ENCODE measurements around the gene RAP1GAP2.

Gene RAP1GAP2

DNA sequence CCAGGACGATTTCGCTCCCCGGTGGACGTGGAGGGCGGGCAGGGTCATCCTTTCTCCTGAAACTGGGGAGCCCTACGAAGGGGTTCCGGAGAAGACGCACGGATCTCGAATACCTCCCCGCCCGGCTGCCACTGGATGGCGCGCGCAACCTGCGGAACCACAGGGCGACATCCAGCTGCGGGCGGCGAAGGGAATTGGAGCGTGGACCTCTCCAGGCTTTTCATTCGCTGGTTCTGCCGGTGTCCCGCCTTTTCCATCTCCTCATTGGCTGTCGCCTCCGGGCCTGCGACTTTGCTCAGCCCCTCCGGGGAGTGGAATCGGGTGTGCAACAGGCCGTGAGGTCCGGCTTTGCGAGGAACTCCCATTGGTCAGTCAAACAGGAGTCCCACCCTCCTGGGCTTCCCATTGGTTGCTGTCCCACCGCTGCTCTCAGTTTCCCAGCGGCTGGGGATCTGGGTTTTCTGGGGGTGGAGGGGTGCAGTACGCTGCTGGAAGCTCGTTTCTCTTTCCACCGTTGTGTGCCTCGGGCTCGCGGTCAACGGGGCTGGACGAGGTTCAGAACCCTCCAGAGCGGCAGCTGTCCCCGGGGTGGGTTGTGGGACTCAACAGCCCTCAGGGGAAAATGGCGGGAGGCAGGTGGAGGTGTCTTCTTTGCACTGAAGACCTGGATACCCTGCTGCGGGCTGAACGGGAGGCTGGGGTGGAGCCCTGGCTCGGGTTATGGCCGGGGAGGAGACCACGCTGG lies 252.7 kb downstream of the RAP1GAP2 start (continued):
- TF ChIP-seq ZNF239 (tag by site-specific recombination; IDR thresholded peaks at IDR 0.05) (no peak), HOXA7 (CRISPR knock-in tag; IDR thresholded peaks at IDR 0.05; ENCODE audit: borderline replicate concordance) (no peak), IKZF3 (tag by site-specific recombination; IDR thresholded peaks at IDR 0.05) (peak; percentile 91), ZNF658 (tag by site-specific recombination; IDR thresholded peaks at IDR 0.05) (no peak), OVOL3 (tag by site-specific recombination; IDR thresholded peaks at IDR 0.05) (0 out of 2 replicates have a peak, but pooled peaks have one; percentile 14), BCL11B (tag by site-specific recombination; IDR thresholded peaks at IDR 0.05; ENCODE audit: low read depth) (no peak), OSR2 (tag by site-specific recombination; IDR thresholded peaks at IDR 0.05) (no peak), ZNF426 (tag by site-specific recombination; IDR thresholded peaks at IDR 0.05) (no peak), ZNF677 (tag by site-specific recombination; IDR thresholded peaks at IDR 0.05) (no peak), ZBTB1 (tag by site-specific recombination; IDR thresholded peaks at IDR 0.05) (no peak), ZNF830 (tag by site-specific recombination; IDR thresholded peaks at IDR 0.05; ENCODE audit: low read depth) (no peak), SP2 (tag by site-specific recombination; IDR thresholded peaks at IDR 0.05) (peak; percentile 98), ZNF600 (tag by site-specific recombination; IDR thresholded peaks at IDR 0.05) (0 out of 2 replicates have a peak, but pooled peaks have one; percentile 16), ZNF626 (tag by site-specific recombination; IDR thresholded peaks at IDR 0.05) (no peak), ZNF544 (tag by site-specific recombination; IDR thresholded peaks at IDR 0.05) (no peak), ZNF211 (tag by site-specific recombination; IDR thresholded peaks at IDR 0.05; ENCODE audit: low read depth) (no peak), ZNF501 (tag by site-specific recombination; IDR thresholded peaks at IDR 0.05) (no peak; the same call in 1 of the 2 replicates), ZNF354C (tag by site-specific recombination; IDR thresholded peaks at IDR 0.05; ENCODE audit: borderline replicate concordance, low read depth) (no peak), ZBTB20 (tag by site-specific recombination; IDR thresholded peaks at IDR 0.05) (peak; percentile 30; the same call in 1 of the 2 replicates), ZNF629 (tag by site-specific recombination; IDR thresholded peaks at IDR 0.05) (peak; percentile 11; the same call in 1 of the 2 replicates), ZNF175 (tag by site-specific recombination; IDR thresholded peaks at IDR 0.05) (no peak), ZNF19 (tag by site-specific recombination; IDR thresholded peaks at IDR 0.05; ENCODE audit: low read depth) (no peak)
- TF ChIP-seq, protein P1, sequence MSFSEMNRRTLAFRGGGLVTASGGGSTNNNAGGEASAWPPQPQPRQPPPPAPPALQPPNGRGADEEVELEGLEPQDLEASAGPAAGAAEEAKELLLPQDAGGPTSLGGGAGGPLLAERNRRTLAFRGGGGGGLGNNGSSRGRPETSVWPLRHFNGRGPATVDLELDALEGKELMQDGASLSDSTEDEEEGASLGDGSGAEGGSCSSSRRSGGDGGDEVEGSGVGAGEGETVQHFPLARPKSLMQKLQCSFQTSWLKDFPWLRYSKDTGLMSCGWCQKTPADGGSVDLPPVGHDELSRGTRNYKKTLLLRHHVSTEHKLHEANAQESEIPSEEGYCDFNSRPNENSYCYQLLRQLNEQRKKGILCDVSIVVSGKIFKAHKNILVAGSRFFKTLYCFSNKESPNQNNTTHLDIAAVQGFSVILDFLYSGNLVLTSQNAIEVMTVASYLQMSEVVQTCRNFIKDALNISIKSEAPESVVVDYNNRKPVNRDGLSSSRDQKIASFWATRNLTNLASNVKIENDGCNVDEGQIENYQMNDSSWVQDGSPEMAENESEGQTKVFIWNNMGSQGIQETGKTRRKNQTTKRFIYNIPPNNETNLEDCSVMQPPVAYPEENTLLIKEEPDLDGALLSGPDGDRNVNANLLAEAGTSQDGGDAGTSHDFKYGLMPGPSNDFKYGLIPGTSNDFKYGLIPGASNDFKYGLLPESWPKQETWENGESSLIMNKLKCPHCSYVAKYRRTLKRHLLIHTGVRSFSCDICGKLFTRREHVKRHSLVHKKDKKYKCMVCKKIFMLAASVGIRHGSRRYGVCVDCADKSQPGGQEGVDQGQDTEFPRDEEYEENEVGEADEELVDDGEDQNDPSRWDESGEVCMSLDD (tag by site-specific recombination; IDR thresholded peaks at IDR 0.05): peak; percentile 81
- TF ChIP-seq, protein P2, sequence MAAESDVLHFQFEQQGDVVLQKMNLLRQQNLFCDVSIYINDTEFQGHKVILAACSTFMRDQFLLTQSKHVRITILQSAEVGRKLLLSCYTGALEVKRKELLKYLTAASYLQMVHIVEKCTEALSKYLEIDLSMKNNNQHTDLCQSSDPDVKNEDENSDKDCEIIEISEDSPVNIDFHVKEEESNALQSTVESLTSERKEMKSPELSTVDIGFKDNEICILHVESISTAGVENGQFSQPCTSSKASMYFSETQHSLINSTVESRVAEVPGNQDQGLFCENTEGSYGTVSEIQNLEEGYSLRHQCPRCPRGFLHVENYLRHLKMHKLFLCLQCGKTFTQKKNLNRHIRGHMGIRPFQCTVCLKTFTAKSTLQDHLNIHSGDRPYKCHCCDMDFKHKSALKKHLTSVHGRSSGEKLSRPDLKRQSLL (tag by site-specific recombination; IDR thresholded peaks at IDR 0.05): no peak
- TF ChIP-seq, protein P3, sequence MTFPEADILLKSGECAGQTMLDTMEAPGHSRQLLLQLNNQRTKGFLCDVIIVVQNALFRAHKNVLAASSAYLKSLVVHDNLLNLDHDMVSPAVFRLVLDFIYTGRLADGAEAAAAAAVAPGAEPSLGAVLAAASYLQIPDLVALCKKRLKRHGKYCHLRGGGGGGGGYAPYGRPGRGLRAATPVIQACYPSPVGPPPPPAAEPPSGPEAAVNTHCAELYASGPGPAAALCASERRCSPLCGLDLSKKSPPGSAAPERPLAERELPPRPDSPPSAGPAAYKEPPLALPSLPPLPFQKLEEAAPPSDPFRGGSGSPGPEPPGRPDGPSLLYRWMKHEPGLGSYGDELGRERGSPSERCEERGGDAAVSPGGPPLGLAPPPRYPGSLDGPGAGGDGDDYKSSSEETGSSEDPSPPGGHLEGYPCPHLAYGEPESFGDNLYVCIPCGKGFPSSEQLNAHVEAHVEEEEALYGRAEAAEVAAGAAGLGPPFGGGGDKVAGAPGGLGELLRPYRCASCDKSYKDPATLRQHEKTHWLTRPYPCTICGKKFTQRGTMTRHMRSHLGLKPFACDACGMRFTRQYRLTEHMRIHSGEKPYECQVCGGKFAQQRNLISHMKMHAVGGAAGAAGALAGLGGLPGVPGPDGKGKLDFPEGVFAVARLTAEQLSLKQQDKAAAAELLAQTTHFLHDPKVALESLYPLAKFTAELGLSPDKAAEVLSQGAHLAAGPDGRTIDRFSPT (tag by site-specific recombination; IDR thresholded peaks at IDR 0.05): no peak
- TF ChIP-seq, protein P4, sequence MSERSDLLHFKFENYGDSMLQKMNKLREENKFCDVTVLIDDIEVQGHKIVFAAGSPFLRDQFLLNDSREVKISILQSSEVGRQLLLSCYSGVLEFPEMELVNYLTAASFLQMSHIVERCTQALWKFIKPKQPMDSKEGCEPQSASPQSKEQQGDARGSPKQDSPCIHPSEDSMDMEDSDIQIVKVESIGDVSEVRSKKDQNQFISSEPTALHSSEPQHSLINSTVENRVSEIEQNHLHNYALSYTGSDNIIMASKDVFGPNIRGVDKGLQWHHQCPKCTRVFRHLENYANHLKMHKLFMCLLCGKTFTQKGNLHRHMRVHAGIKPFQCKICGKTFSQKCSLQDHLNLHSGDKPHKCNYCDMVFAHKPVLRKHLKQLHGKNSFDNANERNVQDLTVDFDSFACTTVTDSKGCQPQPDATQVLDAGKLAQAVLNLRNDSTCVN (tag by site-specific recombination; optimal IDR thresholded peaks at IDR 0.05): peak; percentile 53
- TF ChIP-seq, protein P5, sequence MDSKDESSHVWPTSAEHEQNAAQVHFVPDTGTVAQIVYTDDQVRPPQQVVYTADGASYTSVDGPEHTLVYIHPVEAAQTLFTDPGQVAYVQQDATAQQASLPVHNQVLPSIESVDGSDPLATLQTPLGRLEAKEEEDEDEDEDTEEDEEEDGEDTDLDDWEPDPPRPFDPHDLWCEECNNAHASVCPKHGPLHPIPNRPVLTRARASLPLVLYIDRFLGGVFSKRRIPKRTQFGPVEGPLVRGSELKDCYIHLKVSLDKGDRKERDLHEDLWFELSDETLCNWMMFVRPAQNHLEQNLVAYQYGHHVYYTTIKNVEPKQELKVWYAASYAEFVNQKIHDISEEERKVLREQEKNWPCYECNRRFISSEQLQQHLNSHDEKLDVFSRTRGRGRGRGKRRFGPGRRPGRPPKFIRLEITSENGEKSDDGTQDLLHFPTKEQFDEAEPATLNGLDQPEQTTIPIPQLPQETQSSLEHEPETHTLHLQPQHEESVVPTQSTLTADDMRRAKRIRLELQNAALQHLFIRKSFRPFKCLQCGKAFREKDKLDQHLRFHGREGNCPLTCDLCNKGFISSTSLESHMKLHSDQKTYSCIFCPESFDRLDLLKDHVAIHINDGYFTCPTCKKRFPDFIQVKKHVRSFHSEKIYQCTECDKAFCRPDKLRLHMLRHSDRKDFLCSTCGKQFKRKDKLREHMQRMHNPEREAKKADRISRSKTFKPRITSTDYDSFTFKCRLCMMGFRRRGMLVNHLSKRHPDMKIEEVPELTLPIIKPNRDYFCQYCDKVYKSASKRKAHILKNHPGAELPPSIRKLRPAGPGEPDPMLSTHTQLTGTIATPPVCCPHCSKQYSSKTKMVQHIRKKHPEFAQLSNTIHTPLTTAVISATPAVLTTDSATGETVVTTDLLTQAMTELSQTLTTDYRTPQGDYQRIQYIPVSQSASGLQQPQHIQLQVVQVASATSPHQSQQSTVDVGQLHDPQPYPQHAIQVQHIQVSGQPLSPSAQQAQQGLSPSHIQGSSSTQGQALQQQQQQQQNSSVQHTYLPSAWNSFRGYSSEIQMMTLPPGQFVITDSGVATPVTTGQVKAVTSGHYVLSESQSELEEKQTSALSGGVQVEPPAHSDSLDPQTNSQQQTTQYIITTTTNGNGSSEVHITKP (tag by site-specific recombination; IDR thresholded peaks at IDR 0.05): peak; percentile 71
- TF ChIP-seq, protein P6, sequence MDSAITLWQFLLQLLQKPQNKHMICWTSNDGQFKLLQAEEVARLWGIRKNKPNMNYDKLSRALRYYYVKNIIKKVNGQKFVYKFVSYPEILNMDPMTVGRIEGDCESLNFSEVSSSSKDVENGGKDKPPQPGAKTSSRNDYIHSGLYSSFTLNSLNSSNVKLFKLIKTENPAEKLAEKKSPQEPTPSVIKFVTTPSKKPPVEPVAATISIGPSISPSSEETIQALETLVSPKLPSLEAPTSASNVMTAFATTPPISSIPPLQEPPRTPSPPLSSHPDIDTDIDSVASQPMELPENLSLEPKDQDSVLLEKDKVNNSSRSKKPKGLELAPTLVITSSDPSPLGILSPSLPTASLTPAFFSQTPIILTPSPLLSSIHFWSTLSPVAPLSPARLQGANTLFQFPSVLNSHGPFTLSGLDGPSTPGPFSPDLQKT (IDR thresholded peaks at IDR 0.05; ENCODE audit: borderline replicate concordance, low read depth, low read length): no peak
